WTC11 (cell line): ENCODE measurements around the gene CD79A. TPM values are rescaled to one million over a fixed set of nuclear protein-coding genes. Genes with fewer than 3 reads are reported as not detected.

Source experiments
- ATAC-seq: fragments of 200-7000 bp; cut with Tn5 transposase; 2 replicates; pipeline ENCODE4 v1.10.0; 2021; ENCODE audit warnings: mild to moderate bottlenecking, moderate library complexity
- CTCF ChIA-PET: fragments of 300-600 bp; sonication (Branson Sonifier 250); formaldehyde crosslinking; loops from one replicate; lab custom pipeline; 2021; ENCODE audit warnings: antibody characterized with exemption; lab: Charles Lee
- POLR2A ChIA-PET: fragments of 350-600 bp; sonication (Branson Sonifier 250); formaldehyde crosslinking; loops from one replicate; lab custom pipeline; 2021; ENCODE audit warnings: antibody characterized with exemption; lab: Charles Lee
- DNase-seq: peaks from one replicate; pipeline ENCODE4 v3.0.0; 2021; ENCODE audit warnings: low spot score
- H3K27ac Mint-ChIP-seq: 2 replicates; pipeline ENCODE4 v1.8.0; 2021; ENCODE audit warnings: mixed read lengths
- H3K27me3 Mint-ChIP-seq: 2 replicates; pipeline ENCODE4 v1.8.0; 2021; ENCODE audit warnings: low read depth, mild to moderate bottlenecking, moderate library complexity, mixed read lengths
- H3K36me3 Mint-ChIP-seq: 2 replicates; pipeline ENCODE4 v1.8.0; 2021; ENCODE audit warnings: mixed read lengths
- H3K4me1 Mint-ChIP-seq: 2 replicates; pipeline ENCODE4 v1.8.0; 2022; ENCODE audit warnings: mixed read lengths
- H3K4me3 Mint-ChIP-seq: 2 replicates; pipeline ENCODE4 v1.8.0; 2021; ENCODE audit warnings: mild to moderate bottlenecking, moderate library complexity, mixed read lengths
- H3K9me3 Mint-ChIP-seq: 2 replicates; pipeline ENCODE4 v1.8.0; 2021; ENCODE audit warnings: mixed read lengths
- CREM ChIP-seq: sonication (generic); formaldehyde crosslinking; IDR thresholded peaks from 2 replicates; pipeline ENCODE4 v1.8.1; 2022; ENCODE audit warnings: mild to moderate bottlenecking, missing genetic modification reagents, moderate library complexity
- EMX1 ChIP-seq: fragments of 250-450 bp; sonication (Bioruptor Pico); IDR thresholded peaks from 2 replicates; pipeline ENCODE4 v1.8.0; 2021; ENCODE audit warnings: mild to moderate bottlenecking
- GRHL2 ChIP-seq: fragments of 250-450 bp; sonication (Bioruptor Pico); IDR thresholded peaks from 2 replicates; pipeline ENCODE4 v1.8.0; 2022; ENCODE audit warnings: mild to moderate bottlenecking, moderate library complexity; ENCODE audit not compliant: insufficient replicate concordance, severe bottlenecking
- IRF2 ChIP-seq: sonication (generic); formaldehyde crosslinking; IDR thresholded peaks from 2 replicates; pipeline ENCODE4 v1.8.0; 2022; ENCODE audit warnings: low read depth, missing genetic modification reagents, borderline replicate concordance
- KAT7 ChIP-seq: sonication (generic); formaldehyde crosslinking; IDR thresholded peaks from 2 replicates; pipeline ENCODE4 v1.8.1; 2023; ENCODE audit warnings: missing genetic modification reagents, mild to moderate bottlenecking, borderline replicate concordance
- NFYB ChIP-seq: sonication (generic); formaldehyde crosslinking; conservative IDR thresholded peaks from 2 replicates; pipeline ENCODE4 v1.8.0; 2022; ENCODE audit warnings: low read depth, missing genetic modification reagents
- NR2C2 ChIP-seq: sonication (generic); formaldehyde crosslinking; IDR thresholded peaks from 2 replicates; pipeline ENCODE4 v1.8.0; 2022; ENCODE audit warnings: mild to moderate bottlenecking, missing genetic modification reagents
- NR3C1 ChIP-seq: sonication (generic); formaldehyde crosslinking; conservative IDR thresholded peaks from 2 replicates; pipeline ENCODE4 v1.8.1; 2023; ENCODE audit warnings: low read depth, mild to moderate bottlenecking, missing genetic modification reagents
- RORB ChIP-seq: fragments of 250-450 bp; sonication (Bioruptor Pico); IDR thresholded peaks from 2 replicates; pipeline ENCODE4 v1.9.0; 2021; ENCODE audit warnings: mild to moderate bottlenecking
- TCF7 ChIP-seq: sonication (generic); formaldehyde crosslinking; IDR thresholded peaks from 2 replicates; pipeline ENCODE4 v1.8.0; 2022; ENCODE audit warnings: mild to moderate bottlenecking, low read depth, missing genetic modification reagents, moderate library complexity
- ZNF121 ChIP-seq: sonication (generic); formaldehyde crosslinking; IDR thresholded peaks from 2 replicates; pipeline ENCODE4 v1.8.0; 2023; ENCODE audit warnings: missing genetic modification reagents
- ZNF138 ChIP-seq: sonication (generic); formaldehyde crosslinking; conservative IDR thresholded peaks from 2 replicates; pipeline ENCODE4 v1.8.1; 2022; ENCODE audit warnings: mild to moderate bottlenecking, moderate library complexity, missing genetic modification reagents
- ZNF416 ChIP-seq: fragments of 250-450 bp; sonication (Bioruptor Pico); IDR thresholded peaks from 2 replicates; pipeline ENCODE4 v1.9.0; 2021; ENCODE audit warnings: mild to moderate bottlenecking, inconsistent platforms
- total RNA-seq: library from RNA; stranded (reverse); gene quantifications from 3 replicates; pipeline ENCODE4 v1.2.3, GENCODE V29; 2021
- TF ChIP-seq, protein P1 (sequence below): fragments of 250-450 bp; sonication (Bioruptor Pico); IDR thresholded peaks from 2 replicates; pipeline ENCODE4 v1.9.0; 2021; ENCODE audit warnings: mild to moderate bottlenecking, borderline replicate concordance
- TF ChIP-seq, protein P2 (sequence below): fragments of 250-450 bp; sonication (Bioruptor Pico); IDR thresholded peaks from 2 replicates; pipeline ENCODE4 v1.8.0; 2021; ENCODE audit warnings: mild to moderate bottlenecking
- TF ChIP-seq, protein P3 (sequence below): sonication (generic); formaldehyde crosslinking; IDR thresholded peaks from 2 replicates; pipeline ENCODE4 v1.8.0; 2022; ENCODE audit warnings: mild to moderate bottlenecking, missing genetic modification reagents
- TF ChIP-seq, protein P4 (sequence below): sonication (generic); formaldehyde crosslinking; IDR thresholded peaks from 2 replicates; pipeline ENCODE4 v1.8.0; 2023; ENCODE audit warnings: missing genetic modification reagents
- TF ChIP-seq, protein P5 (sequence below): sonication (generic); formaldehyde crosslinking; IDR thresholded peaks from 2 replicates; pipeline ENCODE4 v1.8.0; 2023; ENCODE audit warnings: missing genetic modification reagents, mild to moderate bottlenecking, borderline replicate concordance

Gene CD79A
- total RNA-seq, 1 experiment from 2014 or later = 0.42 TPM

DNA sequence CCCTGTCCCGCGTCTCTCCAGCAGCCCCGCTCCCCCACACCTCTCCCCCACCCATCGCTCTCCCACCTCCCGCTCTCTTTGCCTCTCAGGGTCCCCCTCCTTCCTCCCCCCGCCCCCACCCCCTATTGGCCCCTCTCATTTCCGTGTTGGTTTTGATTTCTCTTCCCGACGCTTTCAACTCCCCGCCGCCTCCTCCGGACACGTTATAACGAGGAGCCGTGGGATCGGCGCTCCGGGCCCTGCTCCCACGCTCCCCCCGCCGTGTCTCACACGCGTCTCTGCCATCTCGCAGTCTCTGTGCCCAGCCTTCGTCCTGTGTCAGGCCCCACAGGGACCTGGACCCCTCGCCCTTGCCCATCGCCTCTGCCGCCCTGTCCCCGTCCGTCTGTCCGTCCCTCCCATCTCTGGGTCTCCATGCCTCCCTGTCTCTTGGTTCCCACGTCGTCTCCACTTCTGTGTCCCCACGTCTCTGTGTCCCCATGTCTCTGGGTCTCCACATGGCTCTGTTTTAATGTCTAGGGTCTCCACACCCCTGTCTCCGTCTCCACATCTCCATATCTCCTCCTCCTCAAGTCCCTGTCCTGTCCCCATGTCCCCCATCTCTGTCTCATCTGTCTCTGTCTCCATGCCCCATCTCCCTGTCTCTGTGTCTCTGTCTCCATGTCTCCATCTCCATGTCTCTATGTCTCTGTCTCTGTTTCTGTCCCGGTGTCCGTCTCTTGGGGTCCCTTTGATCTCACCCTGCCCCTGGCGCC lies 38.1 kb downstream of the CD79A start:
- ChIA-PET CTCF (no interaction called here), POLR2A (no interaction called here)
- TF ChIP-seq KAT7 (CRISPR knock-in tag) = no peak
- no peak for TF ChIP-seq RORB
- no peak for TF ChIP-seq TCF7 (CRISPR knock-in tag)
- TF ChIP-seq, protein P1, sequence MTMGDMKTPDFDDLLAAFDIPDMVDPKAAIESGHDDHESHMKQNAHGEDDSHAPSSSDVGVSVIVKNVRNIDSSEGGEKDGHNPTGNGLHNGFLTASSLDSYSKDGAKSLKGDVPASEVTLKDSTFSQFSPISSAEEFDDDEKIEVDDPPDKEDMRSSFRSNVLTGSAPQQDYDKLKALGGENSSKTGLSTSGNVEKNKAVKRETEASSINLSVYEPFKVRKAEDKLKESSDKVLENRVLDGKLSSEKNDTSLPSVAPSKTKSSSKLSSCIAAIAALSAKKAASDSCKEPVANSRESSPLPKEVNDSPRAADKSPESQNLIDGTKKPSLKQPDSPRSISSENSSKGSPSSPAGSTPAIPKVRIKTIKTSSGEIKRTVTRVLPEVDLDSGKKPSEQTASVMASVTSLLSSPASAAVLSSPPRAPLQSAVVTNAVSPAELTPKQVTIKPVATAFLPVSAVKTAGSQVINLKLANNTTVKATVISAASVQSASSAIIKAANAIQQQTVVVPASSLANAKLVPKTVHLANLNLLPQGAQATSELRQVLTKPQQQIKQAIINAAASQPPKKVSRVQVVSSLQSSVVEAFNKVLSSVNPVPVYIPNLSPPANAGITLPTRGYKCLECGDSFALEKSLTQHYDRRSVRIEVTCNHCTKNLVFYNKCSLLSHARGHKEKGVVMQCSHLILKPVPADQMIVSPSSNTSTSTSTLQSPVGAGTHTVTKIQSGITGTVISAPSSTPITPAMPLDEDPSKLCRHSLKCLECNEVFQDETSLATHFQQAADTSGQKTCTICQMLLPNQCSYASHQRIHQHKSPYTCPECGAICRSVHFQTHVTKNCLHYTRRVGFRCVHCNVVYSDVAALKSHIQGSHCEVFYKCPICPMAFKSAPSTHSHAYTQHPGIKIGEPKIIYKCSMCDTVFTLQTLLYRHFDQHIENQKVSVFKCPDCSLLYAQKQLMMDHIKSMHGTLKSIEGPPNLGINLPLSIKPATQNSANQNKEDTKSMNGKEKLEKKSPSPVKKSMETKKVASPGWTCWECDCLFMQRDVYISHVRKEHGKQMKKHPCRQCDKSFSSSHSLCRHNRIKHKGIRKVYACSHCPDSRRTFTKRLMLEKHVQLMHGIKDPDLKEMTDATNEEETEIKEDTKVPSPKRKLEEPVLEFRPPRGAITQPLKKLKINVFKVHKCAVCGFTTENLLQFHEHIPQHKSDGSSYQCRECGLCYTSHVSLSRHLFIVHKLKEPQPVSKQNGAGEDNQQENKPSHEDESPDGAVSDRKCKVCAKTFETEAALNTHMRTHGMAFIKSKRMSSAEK (CRISPR knock-in tag) = no peak
- no peak for TF ChIP-seq EMX1 (CRISPR knock-in tag)
- no peak for TF ChIP-seq NR3C1
- TF ChIP-seq ZNF121 (CRISPR knock-in tag) = no peak
- TF ChIP-seq NFYB (CRISPR knock-in tag) = no peak
- TF ChIP-seq, protein P2, sequence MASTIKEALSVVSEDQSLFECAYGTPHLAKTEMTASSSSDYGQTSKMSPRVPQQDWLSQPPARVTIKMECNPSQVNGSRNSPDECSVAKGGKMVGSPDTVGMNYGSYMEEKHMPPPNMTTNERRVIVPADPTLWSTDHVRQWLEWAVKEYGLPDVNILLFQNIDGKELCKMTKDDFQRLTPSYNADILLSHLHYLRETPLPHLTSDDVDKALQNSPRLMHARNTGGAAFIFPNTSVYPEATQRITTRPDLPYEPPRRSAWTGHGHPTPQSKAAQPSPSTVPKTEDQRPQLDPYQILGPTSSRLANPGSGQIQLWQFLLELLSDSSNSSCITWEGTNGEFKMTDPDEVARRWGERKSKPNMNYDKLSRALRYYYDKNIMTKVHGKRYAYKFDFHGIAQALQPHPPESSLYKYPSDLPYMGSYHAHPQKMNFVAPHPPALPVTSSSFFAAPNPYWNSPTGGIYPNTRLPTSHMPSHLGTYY (CRISPR knock-in tag) = no peak
- no peak for TF ChIP-seq CREM
- no peak for TF ChIP-seq ZNF416 (CRISPR knock-in tag)
- TF ChIP-seq, protein P3, sequence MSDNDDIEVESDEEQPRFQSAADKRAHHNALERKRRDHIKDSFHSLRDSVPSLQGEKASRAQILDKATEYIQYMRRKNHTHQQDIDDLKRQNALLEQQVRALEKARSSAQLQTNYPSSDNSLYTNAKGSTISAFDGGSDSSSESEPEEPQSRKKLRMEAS (CRISPR knock-in tag) = no peak
- TF ChIP-seq IRF2 = no peak
- no peak for TF ChIP-seq ZNF138 (CRISPR knock-in tag)
- TF ChIP-seq, protein P4, sequence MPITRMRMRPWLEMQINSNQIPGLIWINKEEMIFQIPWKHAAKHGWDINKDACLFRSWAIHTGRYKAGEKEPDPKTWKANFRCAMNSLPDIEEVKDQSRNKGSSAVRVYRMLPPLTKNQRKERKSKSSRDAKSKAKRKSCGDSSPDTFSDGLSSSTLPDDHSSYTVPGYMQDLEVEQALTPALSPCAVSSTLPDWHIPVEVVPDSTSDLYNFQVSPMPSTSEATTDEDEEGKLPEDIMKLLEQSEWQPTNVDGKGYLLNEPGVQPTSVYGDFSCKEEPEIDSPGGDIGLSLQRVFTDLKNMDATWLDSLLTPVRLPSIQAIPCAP = no peak
- TF ChIP-seq GRHL2 (CRISPR knock-in tag) = no peak
- TF ChIP-seq NR2C2 (CRISPR knock-in tag) = no peak
- TF ChIP-seq, protein P5, sequence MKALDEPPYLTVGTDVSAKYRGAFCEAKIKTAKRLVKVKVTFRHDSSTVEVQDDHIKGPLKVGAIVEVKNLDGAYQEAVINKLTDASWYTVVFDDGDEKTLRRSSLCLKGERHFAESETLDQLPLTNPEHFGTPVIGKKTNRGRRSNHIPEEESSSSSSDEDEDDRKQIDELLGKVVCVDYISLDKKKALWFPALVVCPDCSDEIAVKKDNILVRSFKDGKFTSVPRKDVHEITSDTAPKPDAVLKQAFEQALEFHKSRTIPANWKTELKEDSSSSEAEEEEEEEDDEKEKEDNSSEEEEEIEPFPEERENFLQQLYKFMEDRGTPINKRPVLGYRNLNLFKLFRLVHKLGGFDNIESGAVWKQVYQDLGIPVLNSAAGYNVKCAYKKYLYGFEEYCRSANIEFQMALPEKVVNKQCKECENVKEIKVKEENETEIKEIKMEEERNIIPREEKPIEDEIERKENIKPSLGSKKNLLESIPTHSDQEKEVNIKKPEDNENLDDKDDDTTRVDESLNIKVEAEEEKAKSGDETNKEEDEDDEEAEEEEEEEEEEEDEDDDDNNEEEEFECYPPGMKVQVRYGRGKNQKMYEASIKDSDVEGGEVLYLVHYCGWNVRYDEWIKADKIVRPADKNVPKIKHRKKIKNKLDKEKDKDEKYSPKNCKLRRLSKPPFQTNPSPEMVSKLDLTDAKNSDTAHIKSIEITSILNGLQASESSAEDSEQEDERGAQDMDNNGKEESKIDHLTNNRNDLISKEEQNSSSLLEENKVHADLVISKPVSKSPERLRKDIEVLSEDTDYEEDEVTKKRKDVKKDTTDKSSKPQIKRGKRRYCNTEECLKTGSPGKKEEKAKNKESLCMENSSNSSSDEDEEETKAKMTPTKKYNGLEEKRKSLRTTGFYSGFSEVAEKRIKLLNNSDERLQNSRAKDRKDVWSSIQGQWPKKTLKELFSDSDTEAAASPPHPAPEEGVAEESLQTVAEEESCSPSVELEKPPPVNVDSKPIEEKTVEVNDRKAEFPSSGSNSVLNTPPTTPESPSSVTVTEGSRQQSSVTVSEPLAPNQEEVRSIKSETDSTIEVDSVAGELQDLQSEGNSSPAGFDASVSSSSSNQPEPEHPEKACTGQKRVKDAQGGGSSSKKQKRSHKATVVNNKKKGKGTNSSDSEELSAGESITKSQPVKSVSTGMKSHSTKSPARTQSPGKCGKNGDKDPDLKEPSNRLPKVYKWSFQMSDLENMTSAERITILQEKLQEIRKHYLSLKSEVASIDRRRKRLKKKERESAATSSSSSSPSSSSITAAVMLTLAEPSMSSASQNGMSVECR (CRISPR knock-in tag) = no peak
- H3K4me3 Mint-ChIP-seq = no peak overlapping the region
- H3K27ac Mint-ChIP-seq = no peak overlapping the region
- ATAC-seq (no peak), DNase-seq (no peak)
- H3K4me1 Mint-ChIP-seq = peaks cover 9% of the 10 kb centered on the region
- H3K36me3 Mint-ChIP-seq = no peaks in the 10 kb centered on the region
- no peaks in the 10 kb centered on the region for H3K9me3 Mint-ChIP-seq
- no peaks in the 10 kb centered on the region for H3K27me3 Mint-ChIP-seq
